HepG2 (cell line): ENCODE measurements around the gene PTK7. TPM values are rescaled to one million over a fixed set of nuclear protein-coding genes. Genes with fewer than 3 reads are reported as not detected.

Experiments used
- E2F5 ChIP-seq: sonication (generic); formaldehyde crosslinking; conservative IDR thresholded peaks from 2 replicates; pipeline ENCODE4 v1.4.0; 2020; ENCODE audit warnings: missing genetic modification reagents
- EEA1 ChIP-seq: sonication (generic); formaldehyde crosslinking; IDR thresholded peaks from 2 replicates; pipeline ENCODE4 v1.5.1; 2020; ENCODE audit warnings: mild to moderate bottlenecking, missing genetic modification reagents, borderline replicate concordance
- EHMT2 ChIP-seq: fragments of 200-600 bp; sonication (generic); IDR thresholded peaks from 2 replicates; pipeline ENCODE4 v1.7.0; 2017; ENCODE audit warnings: antibody characterized with exemption, low read depth, low read length, borderline replicate concordance
- GMEB1 ChIP-seq: sonication (generic); formaldehyde crosslinking; IDR thresholded peaks from 2 replicates; pipeline ENCODE4 v1.5.1; 2020; ENCODE audit warnings: missing genetic modification reagents, mild to moderate bottlenecking, borderline replicate concordance
- MIER3 ChIP-seq: IDR thresholded peaks from 2 replicates; pipeline ENCODE4 v1.6.1; 2016; ENCODE audit warnings: missing compliant biosample characterization, borderline replicate concordance
- RBFOX2 ChIP-seq: fragments of 200-400 bp; formaldehyde crosslinking; IDR thresholded peaks from 2 replicates; pipeline ENCODE4 v1.6.1; 2017; ENCODE audit warnings: low read depth, mild to moderate bottlenecking, low read length
- ZFAT ChIP-seq: sonication (generic); formaldehyde crosslinking; conservative IDR thresholded peaks from 2 replicates; pipeline ENCODE4 v1.8.1; 2023; ENCODE audit warnings: missing genetic modification reagents, inconsistent platforms
- ZFP90 ChIP-seq: sonication (generic); formaldehyde crosslinking; IDR thresholded peaks from 2 replicates; pipeline ENCODE4 v1.8.0; 2022; ENCODE audit warnings: missing genetic modification reagents, mild to moderate bottlenecking, inconsistent platforms, borderline replicate concordance
- ZNF337 ChIP-seq: sonication (generic); formaldehyde crosslinking; IDR thresholded peaks from 2 replicates; pipeline ENCODE4 v1.5.1; 2020; ENCODE audit warnings: missing genetic modification reagents, low read depth, mild to moderate bottlenecking, borderline replicate concordance
- ZNF615 ChIP-seq: sonication (generic); formaldehyde crosslinking; IDR thresholded peaks from 2 replicates; pipeline ENCODE4 v1.5.0; 2020; ENCODE audit warnings: mild to moderate bottlenecking, missing genetic modification reagents, borderline replicate concordance
- ZNF780A ChIP-seq: sonication (generic); formaldehyde crosslinking; IDR thresholded peaks from 2 replicates; pipeline ENCODE4 v1.8.0; 2022; ENCODE audit warnings: mild to moderate bottlenecking, missing genetic modification reagents, moderate library complexity
- polyA plus RNA-seq, 8 experiments: library from polyadenylated mRNA; depleted of rRNA in 3 of 8; stranded (reverse) in 7 of 8; unstranded in 1 of 8; fragments of >200 nt; fragmentation: Illumina TruSeq in 4 of 8; extraction: Trizol in 4 of 8; gene quantifications; 2 replicates each; pipeline versions ENCODE4 v1.2.1 to v1.2.3, GENCODE V29; 2011 to 2016; ENCODE audit warnings: low read depth in 4 of 8, missing spikeins in 1 of 8, mixed read lengths in 1 of 8; ENCODE audit not compliant: insufficient read depth in 1 of 8
- total RNA-seq, 5 experiments: library from RNA; depleted of rRNA; stranded (reverse); fragments of >200 nt; fragmentation: Illumina TruSeq; extraction: Trizol; gene quantifications; 2 replicates each; pipeline ENCODE4 v1.2.3, GENCODE V29; 2016; ENCODE audit warnings: low read depth in 1 of 5
- TF ChIP-seq, protein P1 (sequence below), 2 experiments: IDR thresholded peaks; 2 replicates each; pipeline ENCODE4 v1.6.1; 2011 to 2012; ENCODE audit warnings: low read length in 2 of 2, borderline replicate concordance in 1 of 2, low read depth in 1 of 2, mild to moderate bottlenecking in 1 of 2, moderate library complexity in 1 of 2
- TF ChIP-seq, protein P2 (sequence below): sonication (generic); formaldehyde crosslinking; IDR thresholded peaks from 2 replicates; pipeline ENCODE4 v1.4.0; 2020; ENCODE audit warnings: mild to moderate bottlenecking, missing genetic modification reagents, borderline replicate concordance

Gene PTK7
- total and polyA plus RNA-seq, 2 of the 13 experiments (the other 11 are each of a cell fraction or from before 2014, with no cell fraction given): 98.5 to 99.8 TPM

GRCh38 chr6:43172104-43173007 is 96.2 kb downstream of the PTK7 start (continued):
- TF ChIP-seq E2F5 (CRISPR knock-in tag): no peak
- no peak for TF ChIP-seq GMEB1 (CRISPR knock-in tag)
- no peak; the same call in 1 of the 2 replicates for TF ChIP-seq MIER3
- TF ChIP-seq ZFAT (CRISPR knock-in tag): no peak
- TF ChIP-seq, protein P1, sequence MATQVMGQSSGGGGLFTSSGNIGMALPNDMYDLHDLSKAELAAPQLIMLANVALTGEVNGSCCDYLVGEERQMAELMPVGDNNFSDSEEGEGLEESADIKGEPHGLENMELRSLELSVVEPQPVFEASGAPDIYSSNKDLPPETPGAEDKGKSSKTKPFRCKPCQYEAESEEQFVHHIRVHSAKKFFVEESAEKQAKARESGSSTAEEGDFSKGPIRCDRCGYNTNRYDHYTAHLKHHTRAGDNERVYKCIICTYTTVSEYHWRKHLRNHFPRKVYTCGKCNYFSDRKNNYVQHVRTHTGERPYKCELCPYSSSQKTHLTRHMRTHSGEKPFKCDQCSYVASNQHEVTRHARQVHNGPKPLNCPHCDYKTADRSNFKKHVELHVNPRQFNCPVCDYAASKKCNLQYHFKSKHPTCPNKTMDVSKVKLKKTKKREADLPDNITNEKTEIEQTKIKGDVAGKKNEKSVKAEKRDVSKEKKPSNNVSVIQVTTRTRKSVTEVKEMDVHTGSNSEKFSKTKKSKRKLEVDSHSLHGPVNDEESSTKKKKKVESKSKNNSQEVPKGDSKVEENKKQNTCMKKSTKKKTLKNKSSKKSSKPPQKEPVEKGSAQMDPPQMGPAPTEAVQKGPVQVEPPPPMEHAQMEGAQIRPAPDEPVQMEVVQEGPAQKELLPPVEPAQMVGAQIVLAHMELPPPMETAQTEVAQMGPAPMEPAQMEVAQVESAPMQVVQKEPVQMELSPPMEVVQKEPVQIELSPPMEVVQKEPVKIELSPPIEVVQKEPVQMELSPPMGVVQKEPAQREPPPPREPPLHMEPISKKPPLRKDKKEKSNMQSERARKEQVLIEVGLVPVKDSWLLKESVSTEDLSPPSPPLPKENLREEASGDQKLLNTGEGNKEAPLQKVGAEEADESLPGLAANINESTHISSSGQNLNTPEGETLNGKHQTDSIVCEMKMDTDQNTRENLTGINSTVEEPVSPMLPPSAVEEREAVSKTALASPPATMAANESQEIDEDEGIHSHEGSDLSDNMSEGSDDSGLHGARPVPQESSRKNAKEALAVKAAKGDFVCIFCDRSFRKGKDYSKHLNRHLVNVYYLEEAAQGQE (IDR thresholded peaks at IDR 0.05; ENCODE audit: borderline replicate concordance in 1 of 2, low read depth in 1 of 2, low read length in 2 of 2): no peak
- TF ChIP-seq ZNF615 (CRISPR knock-in tag): no peak
- TF ChIP-seq ZNF780A: no peak
- TF ChIP-seq RBFOX2: no peak
- no peak; the same call in 1 of the 2 replicates for TF ChIP-seq EEA1 (CRISPR knock-in tag)
- no peak for TF ChIP-seq ZNF337 (CRISPR knock-in tag)
- TF ChIP-seq, protein P2, sequence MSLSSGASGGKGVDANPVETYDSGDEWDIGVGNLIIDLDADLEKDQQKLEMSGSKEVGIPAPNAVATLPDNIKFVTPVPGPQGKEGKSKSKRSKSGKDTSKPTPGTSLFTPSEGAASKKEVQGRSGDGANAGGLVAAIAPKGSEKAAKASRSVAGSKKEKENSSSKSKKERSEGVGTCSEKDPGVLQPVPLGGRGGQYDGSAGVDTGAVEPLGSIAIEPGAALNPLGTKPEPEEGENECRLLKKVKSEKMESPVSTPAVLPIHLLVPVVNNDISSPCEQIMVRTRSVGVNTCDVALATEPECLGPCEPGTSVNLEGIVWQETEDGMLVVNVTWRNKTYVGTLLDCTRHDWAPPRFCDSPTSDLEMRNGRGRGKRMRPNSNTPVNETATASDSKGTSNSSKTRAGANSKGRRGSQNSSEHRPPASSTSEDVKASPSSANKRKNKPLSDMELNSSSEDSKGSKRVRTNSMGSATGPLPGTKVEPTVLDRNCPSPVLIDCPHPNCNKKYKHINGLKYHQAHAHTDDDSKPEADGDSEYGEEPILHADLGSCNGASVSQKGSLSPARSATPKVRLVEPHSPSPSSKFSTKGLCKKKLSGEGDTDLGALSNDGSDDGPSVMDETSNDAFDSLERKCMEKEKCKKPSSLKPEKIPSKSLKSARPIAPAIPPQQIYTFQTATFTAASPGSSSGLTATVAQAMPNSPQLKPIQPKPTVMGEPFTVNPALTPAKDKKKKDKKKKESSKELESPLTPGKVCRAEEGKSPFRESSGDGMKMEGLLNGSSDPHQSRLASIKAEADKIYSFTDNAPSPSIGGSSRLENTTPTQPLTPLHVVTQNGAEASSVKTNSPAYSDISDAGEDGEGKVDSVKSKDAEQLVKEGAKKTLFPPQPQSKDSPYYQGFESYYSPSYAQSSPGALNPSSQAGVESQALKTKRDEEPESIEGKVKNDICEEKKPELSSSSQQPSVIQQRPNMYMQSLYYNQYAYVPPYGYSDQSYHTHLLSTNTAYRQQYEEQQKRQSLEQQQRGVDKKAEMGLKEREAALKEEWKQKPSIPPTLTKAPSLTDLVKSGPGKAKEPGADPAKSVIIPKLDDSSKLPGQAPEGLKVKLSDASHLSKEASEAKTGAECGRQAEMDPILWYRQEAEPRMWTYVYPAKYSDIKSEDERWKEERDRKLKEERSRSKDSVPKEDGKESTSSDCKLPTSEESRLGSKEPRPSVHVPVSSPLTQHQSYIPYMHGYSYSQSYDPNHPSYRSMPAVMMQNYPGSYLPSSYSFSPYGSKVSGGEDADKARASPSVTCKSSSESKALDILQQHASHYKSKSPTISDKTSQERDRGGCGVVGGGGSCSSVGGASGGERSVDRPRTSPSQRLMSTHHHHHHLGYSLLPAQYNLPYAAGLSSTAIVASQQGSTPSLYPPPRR: no peak
- no peak; the same call in 1 of the 2 replicates for TF ChIP-seq ZFP90 (CRISPR knock-in tag)
- TF ChIP-seq EHMT2: no peak
